ENCODE data around the gene OMP.

The OMP gene

GRCh38 chr11:77121876-77122575, 19.4 kb downstream of the OMP start:
- peaks cover 18% of the 10 kb centered on the region for H3K27me3 ChIP-seq
- TF ChIP-seq, protein P1, sequence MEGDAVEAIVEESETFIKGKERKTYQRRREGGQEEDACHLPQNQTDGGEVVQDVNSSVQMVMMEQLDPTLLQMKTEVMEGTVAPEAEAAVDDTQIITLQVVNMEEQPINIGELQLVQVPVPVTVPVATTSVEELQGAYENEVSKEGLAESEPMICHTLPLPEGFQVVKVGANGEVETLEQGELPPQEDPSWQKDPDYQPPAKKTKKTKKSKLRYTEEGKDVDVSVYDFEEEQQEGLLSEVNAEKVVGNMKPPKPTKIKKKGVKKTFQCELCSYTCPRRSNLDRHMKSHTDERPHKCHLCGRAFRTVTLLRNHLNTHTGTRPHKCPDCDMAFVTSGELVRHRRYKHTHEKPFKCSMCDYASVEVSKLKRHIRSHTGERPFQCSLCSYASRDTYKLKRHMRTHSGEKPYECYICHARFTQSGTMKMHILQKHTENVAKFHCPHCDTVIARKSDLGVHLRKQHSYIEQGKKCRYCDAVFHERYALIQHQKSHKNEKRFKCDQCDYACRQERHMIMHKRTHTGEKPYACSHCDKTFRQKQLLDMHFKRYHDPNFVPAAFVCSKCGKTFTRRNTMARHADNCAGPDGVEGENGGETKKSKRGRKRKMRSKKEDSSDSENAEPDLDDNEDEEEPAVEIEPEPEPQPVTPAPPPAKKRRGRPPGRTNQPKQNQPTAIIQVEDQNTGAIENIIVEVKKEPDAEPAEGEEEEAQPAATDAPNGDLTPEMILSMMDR (IDR thresholded peaks at IDR 0.05) = no peak
- H3K27ac ChIP-seq = no peak overlapping the region
- no peak overlapping the region for H3K4me3 ChIP-seq (ENCODE audit: low read depth in 1 of 2, low read length in 1 of 2)
- H3K9me3 ChIP-seq = no peaks in the 10 kb centered on the region
- peaks cover 2% of the 10 kb centered on the region in 2 experiments for H3K4me1 ChIP-seq (ENCODE audit: control insufficient read depth in 1 of 2, insufficient read depth in 1 of 2, low read depth in 1 of 2, low read length in 1 of 2)
- H3K36me3 ChIP-seq = no peaks in the 10 kb centered on the region

DNA sequence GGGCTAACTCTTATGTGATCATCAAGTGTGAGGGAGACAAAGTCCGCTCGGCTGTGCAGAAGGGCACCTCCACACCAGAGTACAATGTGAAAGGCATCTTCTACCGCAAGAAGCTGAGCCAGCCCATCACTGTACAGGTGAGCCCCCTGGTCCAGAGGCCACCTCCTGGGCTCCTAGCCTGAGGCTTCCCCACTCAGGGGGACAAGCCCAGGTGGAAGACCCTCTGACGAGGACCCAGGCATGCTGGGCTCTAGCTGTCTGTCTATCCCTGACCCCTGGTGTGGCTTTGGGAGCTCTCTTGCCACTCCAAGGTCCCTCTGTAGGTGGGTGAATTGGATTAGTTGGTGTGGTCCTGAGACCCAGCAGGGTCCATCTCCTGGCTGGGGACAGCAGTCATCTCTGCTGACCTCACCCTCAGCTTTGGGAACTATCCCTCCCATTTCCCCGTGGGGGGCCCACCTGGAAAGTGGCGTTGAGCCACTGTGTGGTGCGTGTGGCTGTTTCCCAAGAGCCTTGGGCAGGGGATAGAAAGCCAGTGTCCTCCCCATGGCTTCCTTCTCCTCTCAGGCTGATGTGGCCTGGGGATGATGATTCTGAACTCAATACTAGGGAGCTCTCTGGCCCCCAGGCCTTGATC, 20.1 kb downstream of the OMP start:
- Histone ChIP-seq H3K27me3 (peaks cover 25% of the 10 kb centered on the region), H3K9me3 (no peaks in the 10 kb centered on the region), H3K27ac (no peak overlapping the region), H3K4me1 (ENCODE audit: control insufficient read depth in 1 of 2, insufficient read depth in 1 of 2, low read depth in 1 of 2, low read length in 1 of 2) (peaks cover 8% of the 10 kb centered on the region in 2 experiments), H3K4me3 (ENCODE audit: low read depth in 1 of 2, low read length in 1 of 2) (no peak overlapping the region), H3K36me3 (no peaks in the 10 kb centered on the region)
- TF ChIP-seq, protein P1 (IDR thresholded peaks at IDR 0.05) = no peak

DNA sequence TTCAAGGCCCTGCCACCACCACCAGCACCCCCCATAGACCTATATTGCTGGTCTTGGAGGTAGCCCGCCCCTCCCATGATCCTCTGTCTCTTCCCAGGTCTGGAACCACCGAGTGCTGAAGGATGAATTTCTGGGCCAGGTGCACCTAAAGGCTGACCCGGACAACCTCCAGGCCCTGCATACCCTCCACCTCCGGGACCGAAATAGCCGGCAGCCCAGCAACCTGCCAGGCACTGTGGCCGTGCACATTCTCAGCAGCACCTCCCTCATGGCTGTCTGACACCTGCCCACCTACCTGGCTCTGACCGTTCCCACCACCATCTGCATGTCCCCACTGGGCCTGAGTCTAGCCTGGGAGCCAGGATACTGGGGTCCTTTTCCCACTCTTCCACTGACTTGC, 21.0 kb downstream of the OMP start:
- no peaks in the 10 kb centered on the region for H3K9me3 ChIP-seq
- H3K27ac ChIP-seq = no peak overlapping the region
- peaks cover 8% of the 10 kb centered on the region in 2 experiments for H3K4me1 ChIP-seq (ENCODE audit: control insufficient read depth in 1 of 2, insufficient read depth in 1 of 2, low read depth in 1 of 2, low read length in 1 of 2)
- no peaks in the 10 kb centered on the region for H3K36me3 ChIP-seq
- TF ChIP-seq, protein P1 (IDR thresholded peaks at IDR 0.05) = no peak
- H3K27me3 ChIP-seq = peaks cover 34% of the 10 kb centered on the region
- H3K4me3 ChIP-seq (ENCODE audit: low read depth in 1 of 2, low read length in 1 of 2) = no peak overlapping the region

DNA sequence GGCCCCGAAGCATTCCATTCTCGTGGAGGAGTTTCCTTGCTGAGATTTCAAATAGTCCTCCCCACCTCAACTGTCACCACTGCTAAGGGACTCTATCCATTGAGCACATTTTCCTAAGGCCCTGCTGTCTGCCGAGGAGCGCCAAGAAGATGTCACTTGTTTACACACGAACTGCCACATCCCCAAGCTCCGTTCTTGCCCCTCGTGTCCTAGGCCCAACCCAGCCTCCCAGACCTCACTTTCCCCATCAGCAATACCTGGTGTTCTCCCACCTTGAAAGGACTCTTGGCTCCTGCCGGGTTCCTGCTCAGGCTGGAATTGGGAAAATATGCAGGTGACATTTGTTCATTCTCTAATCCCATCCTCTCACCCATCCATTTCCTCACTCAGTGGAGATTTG, 21.4 kb downstream of the OMP start:
- H3K4me1 ChIP-seq (ENCODE audit: control insufficient read depth in 1 of 2, insufficient read depth in 1 of 2, low read depth in 1 of 2, low read length in 1 of 2) = peaks cover 8% of the 10 kb centered on the region in 2 experiments
- H3K27ac ChIP-seq = no peak overlapping the region
- TF ChIP-seq, protein P1 (IDR thresholded peaks at IDR 0.05) = no peak

DNA sequence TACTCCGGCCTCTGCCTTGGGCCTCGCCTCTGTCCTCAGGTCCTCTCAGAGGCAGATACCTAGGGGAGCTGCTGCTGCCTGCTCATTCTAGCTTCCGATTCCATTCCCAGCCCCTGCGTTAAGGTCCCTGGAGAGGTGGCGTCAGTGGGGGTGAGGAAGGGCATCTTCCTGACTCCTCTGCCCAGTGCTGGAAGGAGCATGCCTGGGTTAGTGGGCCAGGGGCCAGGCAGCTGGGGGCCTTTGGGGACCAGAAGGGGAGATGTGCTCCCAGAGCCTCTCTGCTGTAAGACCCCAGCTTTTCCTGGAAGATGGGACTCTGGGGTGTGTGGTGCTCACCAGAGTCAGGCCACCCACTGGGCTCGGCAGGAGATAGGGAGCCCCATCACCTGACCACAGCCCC, 21.8 kb downstream of the OMP start:
- TF ChIP-seq, protein P1 (IDR thresholded peaks at IDR 0.05) = no peak

More for the DNA sequence above, 21.4 kb downstream of the OMP start:
- Histone ChIP-seq H3K27me3 (peaks cover 39% of the 10 kb centered on the region), H3K36me3 (no peaks in the 10 kb centered on the region), H3K9me3 (no peaks in the 10 kb centered on the region), H3K4me3 (ENCODE audit: low read depth in 1 of 2, low read length in 1 of 2) (no peak overlapping the region)

More for the DNA sequence above, 21.8 kb downstream of the OMP start:
- Histone ChIP-seq H3K9me3 (no peaks in the 10 kb centered on the region), H3K36me3 (no peaks in the 10 kb centered on the region), H3K4me3 (ENCODE audit: low read depth in 1 of 2, low read length in 1 of 2) (no peak overlapping the region), H3K4me1 (ENCODE audit: control insufficient read depth in 1 of 2, insufficient read depth in 1 of 2, low read depth in 1 of 2, low read length in 1 of 2) (peaks cover 8% of the 10 kb centered on the region in 2 experiments), H3K27ac (no peak overlapping the region), H3K27me3 (peaks cover 41% of the 10 kb centered on the region)

Data from neutrophil (primary cell).